RWPE1 (cell line): ENCODE results near the gene TIMM10.

Experiments used
- CTCF ChIA-PET: fragments of 350-600 bp; sonication (Branson Sonifier 250); formaldehyde crosslinking; extraction: SDS; loops from one replicate; lab custom pipeline; 2021; lab: Yijun Ruan, JAX
- POLR2A ChIA-PET: fragments of 400-600 bp; formaldehyde crosslinking; extraction: SDS; loops from one replicate; lab custom pipeline; 2020; ENCODE audit warnings: antibody characterized with exemption; ENCODE audit not compliant: low non-redundant PET; lab: Yijun Ruan, JAX
- DNase-seq: peaks from one replicate; pipeline ENCODE4 v3.0.0; 2012; ENCODE audit warnings: low spot score
- H3K27ac ChIP-seq: fragments of 450-650 bp; 2 replicates; pipeline ENCODE4 v1.5.1; 2017
- CTCF ChIP-seq: fragments of 450-650 bp; conservative IDR thresholded peaks from 2 replicates; pipeline ENCODE4 v1.5.1; 2017; ENCODE audit warnings: low read depth, mild to moderate bottlenecking

TIMM10 gene

GRCh38 chr11:57545883-57546282 lies 15.3 kb upstream of the TIMM10 start:
- TF ChIP-seq CTCF, result no peak
- CTCF ChIA-PET, result interaction anchor here (0.7 to 1.1 kb wide), 2 partner anchors 88 to 219 kb away, joined by 3 read pairs; no protein-coding TSS in a partner anchor
- POLR2A ChIA-PET, result no interaction called here
- no peak for DNase-seq
- H3K27ac ChIP-seq, result no peak overlapping the region

- POLR2A ChIA-PET, result no interaction called here
- no peak overlapping the region for H3K27ac ChIP-seq
- no peak for TF ChIP-seq CTCF
- no peak for DNase-seq
- CTCF ChIA-PET, result interaction anchor here (0.7 to 1.7 kb wide), 3 partner anchors 18 to 165 kb away, joined by 3 to 7 read pairs (median 5); no protein-coding TSS in a partner anchor
Measured at GRCh38 chr11:57544566-57544965, 14.0 kb upstream of the TIMM10 start.

- TF ChIP-seq CTCF, result no peak
- ChIA-PET POLR2A (interaction anchor here (0.6 kb wide), 1 partner anchor 10 kb away, joined by 3 read pairs; no protein-coding TSS in a partner anchor), CTCF (interaction anchor here (1.7 kb wide), 1 partner anchor 17 kb away, joined by 7 read pairs; no protein-coding TSS in a partner anchor)
- no peak for DNase-seq
- H3K27ac ChIP-seq, result no peak overlapping the region
Measured at GRCh38 chr11:57543593-57543992, 13.0 kb upstream of the TIMM10 start.

GRCh38 chr11:57542582-57542981 lies 12.0 kb upstream of the TIMM10 start:
- CTCF ChIA-PET, result no interaction called here
- no peak for DNase-seq
- H3K27ac ChIP-seq, result no peak overlapping the region
- TF ChIP-seq CTCF, result no peak
- POLR2A ChIA-PET, result no interaction called here

GRCh38 chr11:57541169-57541568 lies 10.6 kb upstream of the TIMM10 start:
- H3K27ac ChIP-seq, result no peak overlapping the region
- no peak for TF ChIP-seq CTCF
- no peak for DNase-seq
- POLR2A ChIA-PET, result no interaction called here
- CTCF ChIA-PET, result no interaction called here

- no peak overlapping the region for H3K27ac ChIP-seq
- ChIA-PET CTCF (no interaction called here), POLR2A (no interaction called here)
- no peak for TF ChIP-seq CTCF
- DNase-seq, result no peak
Measured at GRCh38 chr11:57539342-57539741, 8.8 kb upstream of the TIMM10 start.
